GM11168 (cell line): Measurements from ENCODE around the gene PWWP2A.

Source experiments
- in situ Hi-C: fragments of 300-500 bp; cut with MboI; formaldehyde crosslinking; loops from one replicate; pipeline ENCODE4 v1.12.0; 2022; ENCODE audit warnings: low sequenced_read_pairs; ENCODE audit not compliant: unreplicated experiment

Gene PWWP2A

DNA sequence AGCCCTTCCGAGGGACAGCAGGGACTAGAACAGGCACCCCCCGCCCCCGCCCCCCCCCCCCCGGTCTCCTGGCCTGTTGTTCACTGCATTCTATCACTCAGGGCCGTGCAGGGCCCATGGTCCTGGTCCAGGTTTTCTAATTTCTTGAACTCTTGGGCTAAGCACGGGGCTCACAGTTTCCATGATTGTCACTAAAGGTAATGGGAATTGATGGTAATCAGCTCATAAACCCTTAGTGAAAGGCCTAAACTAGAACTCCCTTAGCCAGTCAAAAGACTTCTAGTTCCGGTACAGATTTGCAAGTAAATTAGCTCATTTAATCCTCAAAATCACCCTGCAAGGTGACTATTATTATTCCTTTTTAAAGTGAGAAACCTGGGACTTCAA lies 14.7 kb upstream of the PWWP2A start:
- in situ Hi-C loops: no loop called here

DNA sequence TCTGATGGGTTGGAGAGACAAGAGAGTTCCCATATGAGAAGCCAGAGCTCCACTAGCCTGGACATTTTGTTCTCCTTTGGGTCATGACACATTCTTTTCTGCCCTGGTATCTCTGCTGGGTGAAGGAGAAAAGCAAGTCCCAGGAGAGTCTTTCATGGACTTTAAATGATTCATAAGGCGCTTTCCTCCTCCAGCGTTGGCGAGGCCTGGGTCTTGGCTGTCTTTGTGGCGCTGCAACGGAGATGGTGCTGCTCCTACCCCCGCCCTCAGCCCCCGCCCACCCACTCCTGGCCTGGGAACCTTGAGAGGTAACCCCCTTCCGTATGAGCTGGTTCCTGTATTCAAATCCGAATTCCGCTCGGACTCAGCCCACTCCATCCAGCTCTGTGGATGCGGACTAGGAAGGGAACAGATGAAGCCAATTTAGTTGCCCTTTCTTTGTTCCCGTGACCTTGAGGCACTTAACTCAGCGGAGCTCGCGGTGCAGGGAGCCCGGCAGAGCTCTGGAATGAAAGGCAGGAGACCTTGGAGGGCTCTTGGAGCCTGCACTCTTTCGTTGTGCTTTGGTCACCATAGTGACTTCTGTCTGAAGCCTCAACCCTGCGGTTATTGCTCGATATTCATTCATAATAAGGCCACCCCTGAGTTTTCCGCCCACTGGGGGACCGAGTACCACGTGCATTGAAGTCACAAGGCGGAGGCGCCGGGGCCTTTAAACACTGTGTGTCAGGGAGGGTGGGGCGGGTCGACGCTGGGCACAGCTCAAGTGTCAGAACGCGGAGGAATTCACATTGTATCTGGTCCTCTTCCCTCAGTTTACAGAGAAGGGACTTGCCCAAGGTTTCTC lies 14.0 kb upstream of the PWWP2A start:
- in situ Hi-C loops: no loop called here

DNA sequence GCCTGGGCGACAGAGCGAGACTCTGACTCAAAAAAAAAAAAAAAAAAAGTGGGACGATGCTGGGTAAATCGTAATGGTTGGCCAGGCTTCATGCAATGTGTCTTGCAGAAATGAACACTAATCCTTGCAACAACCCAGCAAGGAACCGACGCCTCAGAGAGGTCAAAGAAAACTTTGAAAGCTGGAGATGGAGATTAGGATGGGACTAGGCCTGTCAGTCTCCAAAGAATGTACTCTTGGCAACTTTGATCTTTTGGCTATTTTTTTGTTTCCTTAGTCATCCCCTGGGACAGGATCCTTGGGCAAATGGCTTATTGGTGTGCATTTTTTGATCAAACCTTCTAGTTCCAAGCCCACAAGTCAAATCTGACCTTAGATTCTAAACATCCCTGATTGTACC lies 10.6 kb upstream of the PWWP2A start:
- in situ Hi-C loops: no loop called here

- in situ Hi-C loops: no loop called here
Observed at GRCh38 chr5:160128632-160129031, 9.4 kb upstream of the PWWP2A start.

- in situ Hi-C loops: no loop called here
Observed at GRCh38 chr5:160119905-160120266, 636 bp upstream of the PWWP2A start.

GRCh38 chr5:160118349-160119141 lies 705 bp downstream of the PWWP2A start:
- in situ Hi-C loops: no loop called here

- in situ Hi-C loops: no loop called here
Observed at GRCh38 chr5:160116991-160117390, 2.3 kb downstream of the PWWP2A start.

- in situ Hi-C loops: no loop called here
Observed at GRCh38 chr5:160108124-160108523, 11.1 kb downstream of the PWWP2A start.

- in situ Hi-C loops: no loop called here
Observed at GRCh38 chr5:160105686-160106360, 13.4 kb downstream of the PWWP2A start.

DNA sequence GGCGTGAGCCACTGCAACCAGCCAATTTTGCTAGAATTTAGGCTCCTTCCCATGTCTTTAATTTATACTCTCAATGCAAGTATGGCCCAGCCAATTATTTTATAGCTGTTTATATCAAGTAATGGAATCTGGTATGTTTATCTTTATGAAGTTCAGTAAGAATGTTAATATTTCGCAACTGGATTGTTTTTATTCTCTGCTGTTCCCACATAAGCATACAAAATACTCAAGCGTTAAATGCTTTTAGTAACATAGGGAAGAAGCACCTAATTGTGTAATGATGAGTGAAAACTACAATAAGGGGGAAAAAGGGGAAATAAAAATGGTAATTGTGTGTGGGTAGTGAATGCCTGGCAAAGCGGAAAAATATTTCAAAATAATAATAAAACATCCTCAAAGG lies 21.3 kb downstream of the PWWP2A start:
- in situ Hi-C loops: no loop called here

DNA sequence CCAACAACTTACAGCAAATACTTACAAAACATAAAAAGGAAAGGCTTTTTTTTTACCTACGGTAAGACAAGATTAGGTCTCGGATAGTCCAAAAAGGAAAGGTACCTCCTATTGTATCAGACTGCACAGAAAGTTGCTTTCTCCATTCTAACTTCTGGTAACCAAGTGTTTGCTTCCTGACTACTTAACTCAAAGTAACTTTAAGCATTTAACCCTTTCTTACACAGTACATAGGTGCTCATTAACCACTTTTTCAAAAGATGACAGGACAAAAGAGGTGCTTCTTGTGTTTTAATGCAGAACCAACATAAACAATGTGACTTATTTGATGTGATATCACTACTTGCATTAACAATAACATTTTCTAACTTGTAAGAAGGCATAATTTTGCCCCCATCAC lies 23.1 kb downstream of the PWWP2A start:
- in situ Hi-C loops: no loop called here

GRCh38 chr5:160092960-160093707 lies 26.1 kb downstream of the PWWP2A start:
- in situ Hi-C loops: no loop called here

DNA sequence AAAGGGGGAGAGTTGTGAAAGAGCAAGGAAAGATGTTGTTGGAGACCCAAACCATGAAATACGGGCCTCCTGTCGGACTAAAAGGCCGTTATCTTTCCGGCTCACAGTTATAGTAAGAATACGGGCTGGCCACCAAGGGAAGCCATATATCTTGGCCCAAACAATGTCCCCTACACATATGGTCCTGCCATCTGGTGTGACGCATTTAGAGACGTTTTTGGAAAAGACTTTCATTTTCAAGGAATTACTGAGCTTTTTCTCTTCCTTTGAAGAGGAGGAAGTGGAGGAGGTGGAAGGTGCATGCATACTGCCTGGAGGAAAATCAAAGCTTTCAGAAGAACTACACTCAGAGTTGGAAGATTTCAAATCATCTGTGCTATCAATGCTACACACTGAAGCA lies 26.7 kb downstream of the PWWP2A start:
- in situ Hi-C loops: no loop called here

GRCh38 chr5:160090059-160090458 lies 29.2 kb downstream of the PWWP2A start:
- in situ Hi-C loops: no loop called here

GRCh38 chr5:160089531-160089930 lies 29.7 kb downstream of the PWWP2A start:
- in situ Hi-C loops: no loop called here

- in situ Hi-C loops: no loop called here
Observed at GRCh38 chr5:160088805-160089204, 30.4 kb downstream of the PWWP2A start.

DNA sequence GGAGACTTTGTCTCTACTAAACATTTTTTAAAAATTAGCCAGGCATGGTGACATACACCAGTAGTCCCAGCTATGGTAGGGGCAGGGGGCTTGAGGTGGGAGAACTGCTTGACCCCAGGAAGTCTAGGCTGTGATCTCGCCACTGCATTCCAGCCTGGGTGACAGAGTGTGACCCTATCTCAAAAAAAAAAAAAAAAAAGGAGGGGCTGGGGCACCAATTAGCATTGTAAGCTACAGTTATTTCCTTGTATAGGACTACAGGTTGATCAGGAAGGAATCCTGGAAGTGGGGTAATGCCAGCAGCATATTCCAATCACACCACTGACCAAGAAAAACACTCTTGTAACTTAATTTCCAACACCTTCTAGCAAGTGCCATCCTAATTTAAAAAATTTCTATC lies 32.1 kb downstream of the PWWP2A start:
- in situ Hi-C loops: no loop called here

DNA sequence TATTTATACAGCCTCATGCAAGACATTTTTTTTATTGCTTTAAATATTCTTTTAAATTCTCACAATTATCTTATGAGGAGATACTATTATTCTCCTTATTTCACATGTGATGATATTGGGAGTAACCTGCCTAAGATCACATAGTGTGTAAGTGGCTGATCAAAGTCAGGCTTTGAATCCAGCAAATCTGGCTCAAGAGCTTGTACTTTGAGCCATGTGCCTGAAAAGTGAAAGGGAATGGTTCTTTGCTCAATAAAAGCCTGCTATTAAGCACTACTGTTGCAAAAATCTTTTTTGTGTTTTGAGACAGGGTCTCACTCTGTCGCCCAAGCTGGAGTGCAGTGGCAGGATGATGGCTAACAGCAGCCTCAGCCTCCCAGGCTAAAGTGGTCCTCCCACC lies 35.1 kb downstream of the PWWP2A start:
- in situ Hi-C loops: no loop called here

DNA sequence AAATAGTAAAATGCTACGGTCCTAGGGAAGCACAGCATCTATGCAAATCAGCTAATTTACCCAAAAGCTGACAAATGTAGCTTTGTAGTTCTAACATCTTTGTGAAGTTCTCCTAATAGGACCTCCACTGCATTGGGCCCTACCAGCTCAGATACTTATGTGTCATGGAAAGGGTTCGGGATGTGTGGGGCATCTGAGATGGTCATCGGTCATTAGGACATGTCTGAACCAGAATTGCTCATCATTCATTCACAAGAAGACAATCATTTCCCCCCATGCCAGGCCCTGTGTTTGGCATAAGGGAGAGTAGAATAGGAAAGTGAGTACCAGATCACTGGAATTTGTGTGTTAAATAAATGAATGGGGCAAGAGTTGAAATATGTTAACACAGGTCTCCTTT lies 35.7 kb downstream of the PWWP2A start:
- in situ Hi-C loops: no loop called here
